ENCODE measurements around the gene FBXO39. TPM values are rescaled to one million over a fixed set of nuclear protein-coding genes. Genes with fewer than 3 reads are reported as not detected.

FBXO39 gene
- total and polyA plus RNA-seq, 9 of the 15 experiments (the other 6 are each of a cell fraction or from before 2014, with no cell fraction given): not detected

DNA sequence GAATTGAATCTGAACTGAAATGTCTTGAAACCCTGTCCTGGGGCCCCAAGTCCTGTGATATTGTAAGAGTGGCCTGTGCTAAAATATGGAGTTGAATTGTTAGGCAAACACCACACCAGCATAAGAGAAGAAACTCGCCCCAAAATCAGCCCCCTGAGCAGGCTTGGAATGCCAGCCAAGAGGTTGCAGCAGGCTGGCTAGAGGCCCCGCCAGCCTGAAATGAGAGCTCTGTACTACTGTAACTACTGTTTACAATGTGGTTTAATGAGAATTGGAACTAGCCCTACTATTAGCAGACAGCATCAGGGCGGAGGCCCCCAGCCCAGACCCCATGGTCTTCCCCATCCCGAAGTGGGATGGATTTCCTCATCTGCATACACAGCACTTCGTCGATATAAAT, 23.7 kb downstream of the FBXO39 start:
- H3K4me3 ChIP-seq: no peak overlapping the region
- no peaks in the 10 kb centered on the region for H4K20me1 ChIP-seq (replicated peaks; ENCODE audit: control insufficient read depth, insufficient read depth, low read length)
- TF ChIP-seq CREB1 (IDR thresholded peaks at IDR 0.05) (no peak), CREB1 (CRISPR knock-in tag; IDR thresholded peaks at IDR 0.05) (no peak), ZNF57 (CRISPR knock-in tag; IDR thresholded peaks at IDR 0.05) (no peak), PRPF4 (IDR thresholded peaks at IDR 0.05; ENCODE audit: insufficient read depth, low read depth, low read length, poor library complexity, severe bottlenecking) (no peak)
- TF ChIP-seq, protein P1, sequence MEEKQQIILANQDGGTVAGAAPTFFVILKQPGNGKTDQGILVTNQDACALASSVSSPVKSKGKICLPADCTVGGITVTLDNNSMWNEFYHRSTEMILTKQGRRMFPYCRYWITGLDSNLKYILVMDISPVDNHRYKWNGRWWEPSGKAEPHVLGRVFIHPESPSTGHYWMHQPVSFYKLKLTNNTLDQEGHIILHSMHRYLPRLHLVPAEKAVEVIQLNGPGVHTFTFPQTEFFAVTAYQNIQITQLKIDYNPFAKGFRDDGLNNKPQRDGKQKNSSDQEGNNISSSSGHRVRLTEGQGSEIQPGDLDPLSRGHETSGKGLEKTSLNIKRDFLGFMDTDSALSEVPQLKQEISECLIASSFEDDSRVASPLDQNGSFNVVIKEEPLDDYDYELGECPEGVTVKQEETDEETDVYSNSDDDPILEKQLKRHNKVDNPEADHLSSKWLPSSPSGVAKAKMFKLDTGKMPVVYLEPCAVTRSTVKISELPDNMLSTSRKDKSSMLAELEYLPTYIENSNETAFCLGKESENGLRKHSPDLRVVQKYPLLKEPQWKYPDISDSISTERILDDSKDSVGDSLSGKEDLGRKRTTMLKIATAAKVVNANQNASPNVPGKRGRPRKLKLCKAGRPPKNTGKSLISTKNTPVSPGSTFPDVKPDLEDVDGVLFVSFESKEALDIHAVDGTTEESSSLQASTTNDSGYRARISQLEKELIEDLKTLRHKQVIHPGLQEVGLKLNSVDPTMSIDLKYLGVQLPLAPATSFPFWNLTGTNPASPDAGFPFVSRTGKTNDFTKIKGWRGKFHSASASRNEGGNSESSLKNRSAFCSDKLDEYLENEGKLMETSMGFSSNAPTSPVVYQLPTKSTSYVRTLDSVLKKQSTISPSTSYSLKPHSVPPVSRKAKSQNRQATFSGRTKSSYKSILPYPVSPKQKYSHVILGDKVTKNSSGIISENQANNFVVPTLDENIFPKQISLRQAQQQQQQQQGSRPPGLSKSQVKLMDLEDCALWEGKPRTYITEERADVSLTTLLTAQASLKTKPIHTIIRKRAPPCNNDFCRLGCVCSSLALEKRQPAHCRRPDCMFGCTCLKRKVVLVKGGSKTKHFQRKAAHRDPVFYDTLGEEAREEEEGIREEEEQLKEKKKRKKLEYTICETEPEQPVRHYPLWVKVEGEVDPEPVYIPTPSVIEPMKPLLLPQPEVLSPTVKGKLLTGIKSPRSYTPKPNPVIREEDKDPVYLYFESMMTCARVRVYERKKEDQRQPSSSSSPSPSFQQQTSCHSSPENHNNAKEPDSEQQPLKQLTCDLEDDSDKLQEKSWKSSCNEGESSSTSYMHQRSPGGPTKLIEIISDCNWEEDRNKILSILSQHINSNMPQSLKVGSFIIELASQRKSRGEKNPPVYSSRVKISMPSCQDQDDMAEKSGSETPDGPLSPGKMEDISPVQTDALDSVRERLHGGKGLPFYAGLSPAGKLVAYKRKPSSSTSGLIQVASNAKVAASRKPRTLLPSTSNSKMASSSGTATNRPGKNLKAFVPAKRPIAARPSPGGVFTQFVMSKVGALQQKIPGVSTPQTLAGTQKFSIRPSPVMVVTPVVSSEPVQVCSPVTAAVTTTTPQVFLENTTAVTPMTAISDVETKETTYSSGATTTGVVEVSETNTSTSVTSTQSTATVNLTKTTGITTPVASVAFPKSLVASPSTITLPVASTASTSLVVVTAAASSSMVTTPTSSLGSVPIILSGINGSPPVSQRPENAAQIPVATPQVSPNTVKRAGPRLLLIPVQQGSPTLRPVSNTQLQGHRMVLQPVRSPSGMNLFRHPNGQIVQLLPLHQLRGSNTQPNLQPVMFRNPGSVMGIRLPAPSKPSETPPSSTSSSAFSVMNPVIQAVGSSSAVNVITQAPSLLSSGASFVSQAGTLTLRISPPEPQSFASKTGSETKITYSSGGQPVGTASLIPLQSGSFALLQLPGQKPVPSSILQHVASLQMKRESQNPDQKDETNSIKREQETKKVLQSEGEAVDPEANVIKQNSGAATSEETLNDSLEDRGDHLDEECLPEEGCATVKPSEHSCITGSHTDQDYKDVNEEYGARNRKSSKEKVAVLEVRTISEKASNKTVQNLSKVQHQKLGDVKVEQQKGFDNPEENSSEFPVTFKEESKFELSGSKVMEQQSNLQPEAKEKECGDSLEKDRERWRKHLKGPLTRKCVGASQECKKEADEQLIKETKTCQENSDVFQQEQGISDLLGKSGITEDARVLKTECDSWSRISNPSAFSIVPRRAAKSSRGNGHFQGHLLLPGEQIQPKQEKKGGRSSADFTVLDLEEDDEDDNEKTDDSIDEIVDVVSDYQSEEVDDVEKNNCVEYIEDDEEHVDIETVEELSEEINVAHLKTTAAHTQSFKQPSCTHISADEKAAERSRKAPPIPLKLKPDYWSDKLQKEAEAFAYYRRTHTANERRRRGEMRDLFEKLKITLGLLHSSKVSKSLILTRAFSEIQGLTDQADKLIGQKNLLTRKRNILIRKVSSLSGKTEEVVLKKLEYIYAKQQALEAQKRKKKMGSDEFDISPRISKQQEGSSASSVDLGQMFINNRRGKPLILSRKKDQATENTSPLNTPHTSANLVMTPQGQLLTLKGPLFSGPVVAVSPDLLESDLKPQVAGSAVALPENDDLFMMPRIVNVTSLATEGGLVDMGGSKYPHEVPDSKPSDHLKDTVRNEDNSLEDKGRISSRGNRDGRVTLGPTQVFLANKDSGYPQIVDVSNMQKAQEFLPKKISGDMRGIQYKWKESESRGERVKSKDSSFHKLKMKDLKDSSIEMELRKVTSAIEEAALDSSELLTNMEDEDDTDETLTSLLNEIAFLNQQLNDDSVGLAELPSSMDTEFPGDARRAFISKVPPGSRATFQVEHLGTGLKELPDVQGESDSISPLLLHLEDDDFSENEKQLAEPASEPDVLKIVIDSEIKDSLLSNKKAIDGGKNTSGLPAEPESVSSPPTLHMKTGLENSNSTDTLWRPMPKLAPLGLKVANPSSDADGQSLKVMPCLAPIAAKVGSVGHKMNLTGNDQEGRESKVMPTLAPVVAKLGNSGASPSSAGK (IDR thresholded peaks at IDR 0.05): no peak
- in situ Hi-C loops (cut with MboI) (no loop called here), intact Hi-C loops (cut with micrococcal nuclease) (no loop called here)
- WGBS (ENCODE audit: insufficient coverage, low coverage, missing lambda C conversion rate): 2% methylated on average over 6 of the region's 6 CpGs
- FAIRE-seq (no peak), ATAC-seq (no peak), DNase-seq (ENCODE audit: extremely low read depth in 1 of 4, low spot score in 3 of 4) (no peak)
- BruUV-seq (replicated peaks): no TSS peak
- no peak overlapping the region for H3K9ac ChIP-seq (ENCODE audit: insufficient read depth in 1 of 2, low read depth in 2 of 2, low read length in 2 of 2)
- CTCF ChIA-PET (ENCODE audit: low intra/inter-chr PET ratio): no interaction called here
- no peaks in the 10 kb centered on the region for H3K36me3 ChIP-seq (ENCODE audit: control insufficient read depth, insufficient read depth, low read length)
- peaks cover 2 to 28% of the 10 kb centered on the region in 2 experiments; a peak in 4 of 5 replicates for H3K27me3 ChIP-seq (ENCODE audit: control insufficient read depth in 2 of 2, insufficient read depth in 2 of 2, low read length in 2 of 2)
- H3K4me2 ChIP-seq (ENCODE audit: insufficient read depth, low read length): no peak overlapping the region
- H3K27ac ChIP-seq (ENCODE audit: extremely low read depth, low read depth, low read length): no peak overlapping the region
- H2AFZ ChIP-seq (ENCODE audit: low read depth, low read length): no peak overlapping the region
- no peaks in the 10 kb centered on the region for H3K9me1 ChIP-seq (ENCODE audit: control insufficient read depth, insufficient read depth, low read length)
- H3K9me3 ChIP-seq (replicated peaks; ENCODE audit: control insufficient read depth, insufficient read depth, low read depth, low read length): no peaks in the 10 kb centered on the region
- peaks cover 0 to 7% of the 10 kb centered on the region in 2 experiments; a peak in 3 of 5 replicates for H3K4me1 ChIP-seq (replicated peaks in 1 of 2; ENCODE audit: control insufficient read depth in 2 of 2, insufficient read depth in 2 of 2, low read length in 2 of 2)
- H3K79me2 ChIP-seq (ENCODE audit: control insufficient read depth, insufficient read depth, low read length): no peaks in the 10 kb centered on the region
- POLR2A ChIA-PET: no interaction called here
